Fibroblast of skin of left biceps (primary cell): ENCODE measurements around the gene ZG16.
"Not testable (repeated sequence)": the region's sequence is repeated elsewhere in the genome, so short reads cannot be mapped to it uniquely, and the experiment has no call there.

Experiments
- DNase-seq, 2 experiments: peaks; one replicate each; pipeline ENCODE4 v3.0.0-alpha.2; 2013; ENCODE audit warnings: low read depth in 2 of 2

ZG16 gene

GRCh38 chr16:29748760-29749149 is 29.3 kb upstream of the ZG16 start:
- DNase-seq = not testable (repeated sequence)

GRCh38 chr16:29753516-29753915 is 24.5 kb upstream of the ZG16 start:
- DNase-seq = no peak

DNA sequence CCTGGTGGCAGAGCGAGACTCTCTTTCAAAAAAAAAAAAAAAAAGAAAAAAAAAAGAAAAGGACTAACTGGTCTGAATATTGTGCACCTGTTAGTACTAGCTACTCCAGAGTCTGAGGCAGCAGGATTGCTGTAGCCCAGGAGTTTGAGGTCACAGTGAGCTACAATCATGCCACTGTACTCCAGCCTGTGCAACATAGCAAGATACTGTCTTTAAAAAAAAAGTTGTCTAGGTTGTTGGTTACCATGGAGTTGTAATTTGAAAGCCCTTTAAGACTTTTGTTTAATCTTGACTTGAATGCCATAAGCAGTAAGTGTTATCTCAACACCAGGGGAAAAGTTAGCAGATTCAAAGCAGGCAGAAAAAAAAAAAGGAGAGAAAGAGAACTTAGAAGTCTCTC is 21.4 kb upstream of the ZG16 start:
- DNase-seq = no peak

GRCh38 chr16:29757086-29757485 is 21.0 kb upstream of the ZG16 start:
- DNase-seq = not testable (repeated sequence)

DNA sequence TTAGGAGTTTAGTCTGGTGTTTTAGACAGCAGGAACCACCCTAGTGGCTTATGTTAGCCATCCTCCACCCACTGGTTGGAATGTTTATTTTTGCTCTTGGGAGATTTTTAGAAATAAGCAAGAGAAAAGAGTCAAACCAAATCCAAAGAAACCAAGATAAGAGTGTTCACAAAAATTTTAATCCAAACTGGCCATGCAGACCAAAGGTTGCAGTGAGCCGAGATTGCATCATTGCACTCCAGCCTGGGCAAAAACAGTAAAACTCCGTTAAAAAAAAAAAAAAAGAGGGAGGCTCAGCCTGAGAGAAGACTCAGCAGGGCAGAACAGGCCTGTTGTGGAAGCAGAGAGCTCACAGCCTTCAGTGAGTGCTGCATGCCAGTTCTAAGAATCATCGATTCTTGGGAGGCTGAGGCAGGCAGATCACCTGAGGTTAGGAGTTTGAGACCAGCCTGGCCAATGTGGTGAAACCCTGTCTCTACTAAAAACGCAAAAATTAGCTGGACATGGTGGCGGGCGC is 20.0 kb upstream of the ZG16 start:
- DNase-seq = peak in 1 of 2 experiments; percentile 4

DNA sequence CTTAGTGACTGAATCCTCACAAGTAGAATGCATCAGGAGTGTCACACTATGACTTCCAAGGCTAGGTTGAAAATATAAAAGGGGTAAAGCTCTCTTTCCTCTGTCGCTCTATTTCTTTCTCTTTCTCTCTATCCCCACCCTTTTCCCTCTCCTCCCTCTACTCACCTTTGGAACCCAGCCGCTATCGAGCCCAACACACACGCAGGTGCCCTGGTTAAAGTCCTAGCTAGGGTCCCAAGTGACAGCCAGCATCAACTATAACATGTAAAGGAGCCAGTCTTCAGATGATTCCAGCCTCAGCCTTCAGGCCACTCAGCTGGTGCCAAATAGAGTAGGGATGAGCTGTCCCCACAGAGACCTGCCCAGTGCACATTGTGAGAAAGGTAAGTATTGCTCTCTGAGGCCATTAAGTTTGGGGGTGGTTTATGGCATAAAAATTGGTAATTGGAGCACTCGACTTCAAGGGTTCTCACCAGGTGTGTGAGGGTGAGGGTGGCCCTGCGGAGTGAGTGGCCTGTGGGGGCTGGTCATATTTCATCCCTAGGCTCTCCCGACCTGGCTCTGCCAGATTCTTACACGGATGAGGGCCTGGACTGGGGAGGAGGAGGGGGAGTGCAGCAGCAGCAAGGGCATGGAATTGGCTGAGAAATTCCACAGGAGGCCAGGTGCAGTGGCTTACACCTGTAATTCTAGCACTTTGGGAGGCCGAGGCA is 17.3 kb upstream of the ZG16 start:
- DNase-seq = no peak

DNA sequence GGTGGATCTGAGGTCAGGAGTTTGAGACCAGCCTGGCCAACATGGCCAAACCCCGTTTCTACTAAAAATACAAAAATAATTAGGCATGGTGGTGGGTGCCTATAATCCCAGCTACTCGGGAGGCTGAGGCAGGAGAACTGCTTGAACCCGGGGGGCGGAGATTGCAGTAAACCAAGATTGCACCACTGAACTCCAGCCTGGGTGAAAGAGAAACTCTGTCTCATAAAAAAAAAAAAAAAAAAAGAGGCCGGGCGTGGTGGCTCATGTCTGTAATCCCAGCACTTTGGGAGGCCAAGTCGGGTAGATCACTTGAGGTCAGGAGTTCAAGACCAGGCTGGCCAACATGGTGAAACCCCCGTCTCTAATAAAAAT is 16.8 kb upstream of the ZG16 start:
- DNase-seq = not testable (repeated sequence)

DNA sequence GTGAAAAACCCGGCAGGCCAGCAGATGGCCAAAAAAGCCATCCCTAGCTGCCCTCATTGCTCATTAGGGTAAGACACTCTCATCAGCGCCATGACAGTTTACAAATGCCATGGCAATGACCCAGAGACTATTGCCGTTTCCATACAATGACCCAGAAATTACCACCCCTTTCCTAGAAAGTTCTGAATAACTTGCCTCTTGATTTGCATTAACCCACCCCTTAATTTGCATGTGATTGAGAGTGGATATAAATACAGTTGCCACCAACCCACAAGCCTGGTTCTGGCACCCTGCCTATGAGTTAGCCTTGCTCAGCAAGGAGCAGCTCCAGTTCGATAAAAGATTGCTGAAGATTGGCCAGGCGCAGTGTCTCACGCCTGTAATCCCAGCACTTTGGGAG is 16.2 kb upstream of the ZG16 start:
- DNase-seq = no peak

GRCh38 chr16:29763326-29763725 is 14.7 kb upstream of the ZG16 start:
- DNase-seq = no peak

GRCh38 chr16:29765167-29766032 is 12.7 kb upstream of the ZG16 start:
- no peak for DNase-seq

- no peak for DNase-seq
Observed at GRCh38 chr16:29766571-29766970, 11.5 kb upstream of the ZG16 start.

GRCh38 chr16:29767062-29767461 is 11.0 kb upstream of the ZG16 start:
- no peak for DNase-seq

DNA sequence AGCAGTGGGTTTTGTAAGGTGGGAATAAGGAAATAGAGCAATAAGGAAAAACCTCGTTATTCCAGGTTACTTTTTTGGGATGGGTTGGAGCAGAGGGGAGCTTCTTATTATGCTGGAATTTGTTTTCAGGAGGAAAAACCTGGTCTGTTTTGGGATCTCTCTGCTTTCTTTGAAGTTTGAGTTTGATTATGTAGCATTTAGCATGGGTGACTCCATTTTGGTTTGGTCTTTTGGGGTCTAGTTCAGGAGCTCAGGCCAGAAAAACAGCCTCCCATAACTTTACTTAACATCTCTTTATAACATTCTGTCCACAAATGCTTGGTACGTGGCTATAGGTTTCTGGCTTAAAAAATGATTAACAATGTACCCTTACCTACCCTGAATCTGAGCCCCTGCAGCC is 8.5 kb upstream of the ZG16 start:
- no peak for DNase-seq

DNA sequence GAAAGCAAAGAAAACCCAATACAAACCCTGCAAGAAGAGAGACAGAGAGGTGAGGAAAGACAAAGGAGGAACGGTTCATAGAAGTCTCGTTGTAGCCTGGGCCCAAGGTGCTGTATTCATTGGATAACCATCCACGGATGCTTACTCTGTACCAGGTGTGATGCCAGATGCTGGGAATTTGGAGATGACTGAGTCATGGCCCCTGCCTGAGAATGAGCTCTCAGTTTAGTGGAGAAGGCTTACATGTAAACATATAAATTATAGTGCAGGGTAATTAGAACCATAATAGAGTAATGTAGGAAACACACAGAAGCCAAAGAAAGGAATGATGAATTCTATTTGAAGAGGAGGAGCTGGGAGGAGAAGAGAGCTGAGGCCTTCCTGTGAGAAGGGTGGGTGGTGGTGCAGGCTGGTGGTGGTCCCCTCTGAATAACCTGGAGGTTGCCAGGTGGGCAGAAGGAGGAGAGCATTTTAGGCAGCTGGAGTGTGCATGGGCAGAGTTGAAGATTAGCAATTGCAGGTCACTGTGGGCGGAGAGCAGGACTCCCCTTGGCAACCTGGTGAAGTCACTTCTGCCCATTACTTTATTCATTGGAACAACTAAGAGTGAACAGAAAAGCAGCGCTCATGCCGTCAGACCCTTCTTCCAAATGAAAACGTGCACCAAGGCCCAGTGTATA is 7.7 kb upstream of the ZG16 start:
- DNase-seq = no peak

GRCh38 chr16:29772330-29772729 is 5.7 kb upstream of the ZG16 start:
- not testable (repeated sequence) for DNase-seq

DNA sequence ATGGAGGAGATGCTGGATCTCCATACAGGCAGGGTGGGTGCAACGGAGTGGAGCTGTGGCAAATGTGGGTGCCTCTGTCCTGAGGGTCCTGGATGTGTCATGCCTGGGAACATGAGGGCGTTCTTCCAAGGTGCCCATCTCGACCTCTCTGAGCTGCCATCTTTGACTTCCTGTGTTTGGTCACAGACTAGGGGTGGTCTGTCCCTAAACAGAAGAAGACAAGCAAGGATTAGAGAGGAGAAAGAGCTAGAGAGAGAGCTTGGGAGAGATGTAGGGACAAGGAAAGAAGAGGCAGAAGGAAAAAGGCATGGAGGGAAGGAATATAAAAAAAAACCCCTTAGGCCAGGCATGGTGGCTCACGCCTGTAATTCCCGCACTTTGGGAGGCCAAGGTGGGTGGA is 3.3 kb upstream of the ZG16 start:
- no peak for DNase-seq

GRCh38 chr16:29775742-29776408 is 2.2 kb upstream of the ZG16 start:
- DNase-seq = no peak

DNA sequence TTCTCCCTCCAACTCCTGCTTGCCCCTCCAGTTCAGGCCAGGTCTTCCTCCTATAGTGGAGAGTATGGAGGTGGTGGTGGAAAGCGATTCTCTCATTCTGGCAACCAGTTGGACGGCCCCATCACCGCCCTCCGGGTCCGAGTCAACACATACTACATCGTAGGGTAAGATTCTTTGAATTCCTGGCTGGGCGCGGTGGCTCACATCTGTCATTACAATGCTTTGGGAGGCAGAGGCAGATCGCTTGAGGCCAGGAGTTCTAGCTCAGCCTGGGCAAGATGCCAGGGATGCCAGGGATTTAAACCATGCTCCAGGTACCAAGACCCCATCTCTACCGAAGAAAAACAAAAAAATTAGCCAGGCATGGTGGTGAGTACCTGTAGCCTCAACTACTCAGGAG is 1.4 kb downstream of the ZG16 start:
- DNase-seq = no peak

GRCh38 chr16:29783094-29783953 is 5.3 kb downstream of the ZG16 start:
- DNase-seq = not testable (repeated sequence)

DNA sequence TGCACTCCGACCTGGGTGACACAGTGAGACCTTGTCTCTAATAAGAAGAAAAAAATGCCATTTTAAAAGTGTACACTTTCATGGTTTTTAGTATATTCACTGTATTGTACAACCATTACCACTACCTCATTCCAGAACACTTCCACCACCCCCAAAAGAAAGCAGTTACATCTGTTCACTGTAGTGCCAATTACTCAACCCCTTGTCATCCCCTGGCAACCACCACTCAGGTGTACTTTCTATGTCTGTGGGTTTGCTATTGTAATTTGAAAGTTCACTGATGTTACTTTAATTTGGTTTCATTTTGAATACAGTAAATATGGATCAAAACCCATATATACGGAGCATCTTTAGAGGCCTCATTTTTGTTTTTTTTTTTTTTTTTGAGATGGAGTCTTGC is 6.1 kb downstream of the ZG16 start:
- DNase-seq = no peak
